K562 (cell line): ENCODE measurements around the gene ZNRF3. TPM values are rescaled to one million over a fixed set of nuclear protein-coding genes. Genes with fewer than 3 reads are reported as not detected.

ENCODE experiments used
- E2F3 ChIP-seq: fragments of 250-450 bp; sonication (Bioruptor Pico); IDR thresholded peaks from 2 replicates; pipeline ENCODE4 v1.4.0; 2020; ENCODE audit warnings: mild to moderate bottlenecking
- NR2C2 ChIP-seq, 2 experiments: fragments of 200-800 bp in 1 of 2; sonication (Bioruptor generic) in 1 of 2; sonication (generic) in 1 of 2; formaldehyde crosslinking in 1 of 2; IDR thresholded peaks; 2 replicates each; pipeline versions ENCODE4 v1.6.1 to v1.8.0; 2016 to 2022; ENCODE audit warnings: mild to moderate bottlenecking in 1 of 2, missing compliant biosample characterization in 1 of 2, missing genetic modification characterization in 1 of 2, missing genetic modification reagents in 1 of 2
- PRPF4 ChIP-seq: fragments of 200-400 bp; formaldehyde crosslinking; IDR thresholded peaks from one replicate; pipeline ENCODE4 v1.6.1; 2017; ENCODE audit warnings: low read length, low read depth, mild to moderate bottlenecking; ENCODE audit not compliant: insufficient read depth, poor library complexity, severe bottlenecking
- RAD21 ChIP-seq, 2 experiments: fragments of 250-450 bp in 1 of 2; fragments of 450-650 bp in 1 of 2; sonication (Bioruptor Pico) in 1 of 2; formaldehyde crosslinking in 1 of 2; IDR thresholded peaks in 1 of 2; conservative IDR thresholded peaks in 1 of 2; 2 replicates each; pipeline versions ENCODE4 v1.4.0 to v1.8.0; 2020 to 2022; ENCODE audit warnings: mild to moderate bottlenecking in 2 of 2, moderate library complexity in 1 of 2
- TAF15 ChIP-seq: fragments of 200-400 bp; formaldehyde crosslinking; IDR thresholded peaks from 2 replicates; pipeline ENCODE4 v1.6.1; 2017; ENCODE audit warnings: mild to moderate bottlenecking, low read depth, low read length, moderate library complexity
- YY1 ChIP-seq, 3 experiments: IDR thresholded peaks; 2 replicates each; pipeline ENCODE4 v1.6.1; 2011; ENCODE audit warnings: low read length in 2 of 3, mild to moderate bottlenecking in 2 of 3, moderate library complexity in 2 of 3, borderline replicate concordance in 1 of 3, control low read depth in 1 of 3, low read depth in 1 of 3; ENCODE audit not compliant: insufficient read depth in 3 of 3, insufficient replicate concordance in 2 of 3, control insufficient read depth in 1 of 3, insufficient read length in 1 of 3; ENCODE audit errors: extremely low read depth in 1 of 3
- ZFX ChIP-seq: sonication (generic); formaldehyde crosslinking; IDR thresholded peaks from 2 replicates; pipeline ENCODE4 v1.8.0; 2022; ENCODE audit warnings: mild to moderate bottlenecking, missing genetic modification reagents, moderate library complexity
- ZNF431 ChIP-seq: sonication (generic); formaldehyde crosslinking; IDR thresholded peaks from 2 replicates; pipeline ENCODE4 v1.8.0; 2022; ENCODE audit warnings: mild to moderate bottlenecking, missing genetic modification reagents
- polyA plus RNA-seq, 8 experiments: library from polyadenylated mRNA; depleted of rRNA in 4 of 8; stranded (reverse) in 5 of 8; unstranded in 3 of 8; fragments of >200 nt; fragmentation: Nextera tagmentation in 2 of 8; fragmentation: Illumina TruSeq in 1 of 8; extraction: Ambion mirVana in 2 of 8; extraction: Trizol in 1 of 8; gene quantifications; 2 replicates each; pipeline versions ENCODE4 v1.2.1 to v1.2.3, GENCODE V29; 2011 to 2014; ENCODE audit warnings: inconsistent platforms in 1 of 8, missing spikeins in 1 of 8
- total RNA-seq, 7 experiments: library from RNA; depleted of rRNA in 6 of 7; stranded (reverse); fragments of >200 nt in 6 of 7; fragmentation: Illumina TruSeq in 2 of 7; extraction: Trizol in 2 of 7; gene quantifications; 2 replicates each; pipeline versions ENCODE4 v1.2.1 to v1.2.3, GENCODE V29; 2011 to 2021; ENCODE audit warnings: low replicate concordance in 1 of 7
- TF ChIP-seq, protein P1 (sequence below): fragments of 450-650 bp; IDR thresholded peaks from 2 replicates; pipeline ENCODE4 v1.6.1; 2016

The ZNRF3 gene
- total and polyA plus RNA-seq, 9 of the 15 experiments (the other 6 are each of a cell fraction or from before 2014, with no cell fraction given) = 0.41 to 5.9 (median 1.7) TPM

DNA sequence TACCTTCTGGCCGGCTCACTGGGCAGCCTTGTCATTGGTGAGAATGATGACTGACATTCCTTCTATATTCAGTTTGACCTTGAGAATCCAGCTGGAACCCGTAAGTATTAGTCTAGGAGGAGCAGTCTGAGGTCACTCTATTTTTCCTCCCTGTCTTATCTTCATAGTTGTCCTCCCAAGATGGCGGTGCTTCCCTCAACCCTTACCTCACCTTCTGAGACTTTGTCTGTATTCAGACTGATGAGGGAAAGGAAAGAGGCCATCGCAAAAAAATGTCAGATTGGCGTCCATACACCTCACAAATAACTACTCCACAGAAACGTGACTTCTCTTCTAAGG, 195.5 kb downstream of the ZNRF3 start (continued):
- TF ChIP-seq ZFX (CRISPR knock-in tag) (no peak), ZNF431 (CRISPR knock-in tag) (no peak), E2F3 (CRISPR knock-in tag) (no peak), RAD21 (CRISPR knock-in tag; conservative IDR thresholded peaks at IDR 0.05 in 1 of 2, IDR thresholded peaks at IDR 0.05 in 1 of 2) (no peak), NR2C2 (CRISPR knock-in tag; IDR thresholded peaks at IDR 0.05) (no peak), NR2C2 (tag; IDR thresholded peaks at IDR 0.05) (0 out of 2 replicates have a peak, but pooled peaks have one; percentile 20), PRPF4 (no peak), YY1 (IDR thresholded peaks at IDR 0.05; ENCODE audit: borderline replicate concordance in 1 of 3, control insufficient read depth in 1 of 3, extremely low read depth in 1 of 3, insufficient read depth in 3 of 3, insufficient read length in 1 of 3, insufficient replicate concordance in 2 of 3, low read depth in 1 of 3, low read length in 2 of 3) (peak in 1 of 3 experiments; percentile 65), TAF15 (no peak)
- TF ChIP-seq, protein P1, sequence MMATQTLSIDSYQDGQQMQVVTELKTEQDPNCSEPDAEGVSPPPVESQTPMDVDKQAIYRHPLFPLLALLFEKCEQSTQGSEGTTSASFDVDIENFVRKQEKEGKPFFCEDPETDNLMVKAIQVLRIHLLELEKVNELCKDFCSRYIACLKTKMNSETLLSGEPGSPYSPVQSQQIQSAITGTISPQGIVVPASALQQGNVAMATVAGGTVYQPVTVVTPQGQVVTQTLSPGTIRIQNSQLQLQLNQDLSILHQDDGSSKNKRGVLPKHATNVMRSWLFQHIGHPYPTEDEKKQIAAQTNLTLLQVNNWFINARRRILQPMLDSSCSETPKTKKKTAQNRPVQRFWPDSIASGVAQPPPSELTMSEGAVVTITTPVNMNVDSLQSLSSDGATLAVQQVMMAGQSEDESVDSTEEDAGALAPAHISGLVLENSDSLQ = peak; percentile 51; the same call in 1 of the 2 replicates
